Neural progenitor cell (in vitro differentiated cells): Measurements from ENCODE around the gene PDIA5. TPM values are rescaled to one million over a fixed set of nuclear protein-coding genes. Genes with fewer than 3 reads are reported as not detected.

Experiments
- DNase-seq: peaks from one replicate; pipeline ENCODE4 v3.0.0-alpha.2; 2016; ENCODE audit warnings: low spot score
- H2AFZ ChIP-seq: fragments of 200-600 bp; sonication (generic); replicated peaks from 2 replicates; pipeline ENCODE4 v1.6.1; 2016; ENCODE audit warnings: antibody characterized with exemption
- H3F3A ChIP-seq: fragments of 200-600 bp; sonication (generic); 2 replicates; pipeline ENCODE4 v1.6.1; 2016; ENCODE audit warnings: antibody characterized with exemption, low read depth
- H3K27ac ChIP-seq: fragments of 200-600 bp; sonication (generic); 2 replicates; pipeline ENCODE4 v1.5.1; 2016; ENCODE audit warnings: mild to moderate bottlenecking
- H3K27me3 ChIP-seq: fragments of 200-600 bp; sonication (generic); 2 replicates; pipeline ENCODE4 v1.6.1; 2016; ENCODE audit warnings: mild to moderate bottlenecking, moderate library complexity
- H3K36me3 ChIP-seq: fragments of 200-600 bp; sonication (generic); 2 replicates; pipeline ENCODE4 v1.5.1; 2016
- H3K4me1 ChIP-seq: fragments of 200-600 bp; sonication (generic); 2 replicates; pipeline ENCODE4 v1.6.1; 2016; ENCODE audit warnings: mixed run types
- H3K4me2 ChIP-seq: fragments of 200-600 bp; sonication (generic); 2 replicates; pipeline ENCODE4 v1.6.1; 2016
- H3K4me3 ChIP-seq: fragments of 200-600 bp; sonication (generic); 2 replicates; pipeline ENCODE4 v1.5.1; 2016
- H3K79me2 ChIP-seq: fragments of 200-600 bp; sonication (generic); 2 replicates; pipeline ENCODE4 v1.6.1; 2016; ENCODE audit warnings: low read depth
- H3K9ac ChIP-seq: fragments of 200-600 bp; sonication (generic); 2 replicates; pipeline ENCODE4 v1.6.1; 2016
- H3K9me3 ChIP-seq: fragments of 200-600 bp; sonication (generic); 2 replicates; pipeline ENCODE4 v1.5.1; 2016; ENCODE audit warnings: low read depth
- H4K20me1 ChIP-seq: fragments of 200-600 bp; sonication (generic); 2 replicates; pipeline ENCODE4 v1.6.1; 2016; ENCODE audit warnings: low read depth
- H3K27ac Mint-ChIP-seq: 3 replicates; pipeline ENCODE4 v1.8.0; 2021; ENCODE audit warnings: mixed read lengths
- H3K27me3 Mint-ChIP-seq: 2 replicates; pipeline ENCODE4 v1.8.0; 2022; ENCODE audit warnings: low read depth, mild to moderate bottlenecking, inconsistent platforms, moderate library complexity, mixed read lengths; ENCODE audit not compliant: insufficient read depth
- H3K36me3 Mint-ChIP-seq: 3 replicates; pipeline ENCODE4 v1.8.0; 2021; ENCODE audit warnings: mixed read lengths
- H3K4me1 Mint-ChIP-seq: 3 replicates; pipeline ENCODE4 v1.8.0; 2021; ENCODE audit warnings: mixed read lengths
- H3K4me3 Mint-ChIP-seq: 3 replicates; pipeline ENCODE4 v1.8.0; 2021; ENCODE audit warnings: mild to moderate bottlenecking, moderate library complexity, mixed read lengths
- H3K9me3 Mint-ChIP-seq: 3 replicates; pipeline ENCODE4 v1.8.0; 2020; ENCODE audit warnings: mixed read lengths
- CTCF ChIP-seq: fragments of 200-600 bp; sonication (generic); IDR thresholded peaks from 2 replicates; pipeline ENCODE4 v1.5.1; 2017; ENCODE audit warnings: antibody characterized with exemption, mild to moderate bottlenecking
- EZH2 ChIP-seq: fragments of 200-600 bp; sonication (generic); IDR thresholded peaks from 2 replicates; pipeline ENCODE4 v1.6.1; 2017; ENCODE audit warnings: antibody characterized with exemption, mild to moderate bottlenecking, moderate library complexity
- EZH2phosphoT487 ChIP-seq: fragments of 200-600 bp; sonication (generic); IDR thresholded peaks from 2 replicates; pipeline ENCODE4 v1.6.1; 2017; ENCODE audit warnings: antibody characterized with exemption
- total RNA-seq: library from RNA; depleted of rRNA; stranded (reverse); fragments of >200 nt; gene quantifications from 2 replicates; pipeline ENCODE4 v1.2.3, GENCODE V29; 2015; ENCODE audit warnings: low replicate concordance

The PDIA5 gene
- total RNA-seq, 1 donor from 2014 or later: 15.8 TPM

DNA sequence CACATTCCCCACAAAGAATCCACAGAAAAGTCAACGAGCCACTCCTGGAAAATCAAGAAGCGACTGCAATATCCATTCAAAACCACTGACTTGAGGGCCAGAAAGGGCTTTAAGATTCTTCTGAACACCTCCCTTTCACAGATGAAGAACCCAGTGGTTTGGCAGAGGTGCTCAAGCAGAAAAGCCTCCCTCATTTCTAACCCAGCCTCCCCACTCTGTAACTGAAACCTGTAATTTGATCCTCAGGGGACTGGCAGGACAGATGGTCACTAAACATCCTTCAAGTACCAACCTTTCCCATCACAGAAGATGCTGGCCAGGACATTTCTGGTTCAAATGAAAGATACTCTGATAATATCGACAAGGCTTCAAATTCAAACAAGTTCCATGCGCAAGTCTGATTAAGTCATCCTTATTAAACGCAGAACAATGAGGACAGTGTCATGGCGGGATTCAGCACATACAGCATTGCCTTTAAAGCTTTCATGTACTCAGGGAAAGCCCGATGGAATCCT, 44.8 kb upstream of the PDIA5 start:
- H3K9me3 Mint-ChIP-seq: peaks cover 5% of the 10 kb centered on the region
- peaks cover 9% of the 10 kb centered on the region for H3K27me3 Mint-ChIP-seq
- peak; percentile 58 for DNase-seq
- H3K4me1 Mint-ChIP-seq: peaks cover 35% of the 10 kb centered on the region
- peaks cover 35% of the 10 kb centered on the region for H3K36me3 Mint-ChIP-seq
- TF ChIP-seq EZH2 (no peak), CTCF (no peak), EZH2phosphoT487 (no peak)
- Histone ChIP-seq H3F3A (peaks cover 36% of the 10 kb centered on the region), H3K4me1 (peaks cover 33% of the 10 kb centered on the region), H3K79me2 (peaks cover 16% of the 10 kb centered on the region), H3K9me3 (no peaks in the 10 kb centered on the region), H3K9ac (no peak overlapping the region), H3K27ac (no peak overlapping the region), H3K4me2 (peak overlapping the region; percentile 70), H4K20me1 (peaks cover 21% of the 10 kb centered on the region), H3K36me3 (no peaks in the 10 kb centered on the region), H3K4me3 (no peak overlapping the region), H2AFZ (no peak overlapping the region), H3K27me3 (peaks cover 17% of the 10 kb centered on the region)
- H3K4me3 Mint-ChIP-seq: no peak overlapping the region
- H3K27ac Mint-ChIP-seq: peak overlapping the region; percentile 10

- no peak overlapping the region for H3K4me2 ChIP-seq
- TF ChIP-seq EZH2 (no peak), EZH2phosphoT487 (no peak), CTCF (no peak)
- H3K4me1 ChIP-seq: peaks cover 45% of the 10 kb centered on the region
- H3K4me3 ChIP-seq: no peak overlapping the region
- no peak overlapping the region for H3K27ac ChIP-seq
- peaks cover 28% of the 10 kb centered on the region for H3K36me3 Mint-ChIP-seq
- peaks cover 16% of the 10 kb centered on the region for H3K79me2 ChIP-seq
- H3F3A ChIP-seq: peaks cover 49% of the 10 kb centered on the region
- H3K27ac Mint-ChIP-seq: peak overlapping the region; percentile 16
- H3K36me3 ChIP-seq: no peaks in the 10 kb centered on the region
- peaks cover 9% of the 10 kb centered on the region for H3K27me3 Mint-ChIP-seq
- H3K27me3 ChIP-seq: peaks cover 23% of the 10 kb centered on the region
- peaks cover 21% of the 10 kb centered on the region for H4K20me1 ChIP-seq
- H3K9me3 Mint-ChIP-seq: peaks cover 5% of the 10 kb centered on the region
- no peak for DNase-seq
- H3K4me1 Mint-ChIP-seq: peaks cover 44% of the 10 kb centered on the region
- no peak overlapping the region for H2AFZ ChIP-seq
- no peak overlapping the region for H3K9ac ChIP-seq
- H3K9me3 ChIP-seq: no peaks in the 10 kb centered on the region
- H3K4me3 Mint-ChIP-seq: peak overlapping the region; percentile 17
Observed at GRCh38 chr3:123024056-123024455, 42.8 kb upstream of the PDIA5 start.

- Histone ChIP-seq H3K4me1 (peaks cover 55% of the 10 kb centered on the region), H3K79me2 (peaks cover 8% of the 10 kb centered on the region), H2AFZ (peak overlapping the region; percentile 99), H3K36me3 (no peaks in the 10 kb centered on the region), H3K9me3 (no peaks in the 10 kb centered on the region), H3K4me2 (peak overlapping the region; percentile 97), H3K27me3 (peaks cover 33% of the 10 kb centered on the region), H3K9ac (no peak overlapping the region), H3F3A (peaks cover 53% of the 10 kb centered on the region), H4K20me1 (peaks cover 19% of the 10 kb centered on the region), H3K4me3 (peak overlapping the region; percentile 74), H3K27ac (no peak overlapping the region)
- Mint-ChIP-seq H3K4me3 (peak overlapping the region; percentile 95), H3K27me3 (peaks cover 9% of the 10 kb centered on the region), H3K36me3 (peaks cover 20% of the 10 kb centered on the region), H3K27ac (peak overlapping the region; percentile 69), H3K9me3 (peaks cover 5% of the 10 kb centered on the region), H3K4me1 (peaks cover 51% of the 10 kb centered on the region)
- peak; percentile 82 for DNase-seq
- no peak for TF ChIP-seq CTCF
- no peak for TF ChIP-seq EZH2
- TF ChIP-seq EZH2phosphoT487: no peak
Observed at GRCh38 chr3:123025642-123026521, 40.9 kb upstream of the PDIA5 start.
